ENCODE measurements around the gene CTDP1.
"Not testable (repeated sequence)": the region's sequence is repeated elsewhere in the genome, so short reads cannot be mapped to it uniquely, and the experiment has no call there.

The CTDP1 gene

DNA sequence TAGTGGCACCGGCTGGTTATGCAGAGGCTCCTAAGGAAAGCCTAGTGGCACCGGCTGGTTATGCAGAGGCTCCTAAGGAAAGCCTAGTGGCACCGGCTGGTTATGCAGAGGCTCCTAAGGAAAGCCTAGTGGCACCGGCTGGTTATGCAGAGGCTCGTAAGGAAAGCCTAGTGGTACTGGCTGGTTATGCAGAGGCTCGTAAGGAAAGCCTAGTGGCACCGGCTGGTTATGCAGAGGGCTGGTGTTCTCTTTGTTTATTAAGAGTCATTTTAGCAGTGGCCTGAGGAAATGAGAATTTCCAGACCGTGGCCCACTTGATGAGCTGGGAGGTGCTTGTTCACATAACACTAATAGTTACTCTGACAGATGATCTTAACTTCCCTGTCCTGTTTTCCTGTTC, 73.3 kb downstream of the CTDP1 start:
- DNase-seq; H3K4me3 ChIP-seq (ENCODE audit: low read length); H3K4me2 ChIP-seq (ENCODE audit: low read depth, low read length); H3K36me3 ChIP-seq (replicated peaks; ENCODE audit: insufficient read depth, low read length); H3K4me1 ChIP-seq (ENCODE audit: low read length); H4K20me1 ChIP-seq (ENCODE audit: insufficient read depth, low read length); H3K79me2 ChIP-seq (ENCODE audit: low read length); H3K9me2 ChIP-seq (replicated peaks; ENCODE audit: insufficient read depth, low read length); H3K27ac ChIP-seq (ENCODE audit: low read length); H3K27me3 ChIP-seq (replicated peaks; ENCODE audit: insufficient read depth, low read length); H2AFZ ChIP-seq (ENCODE audit: low read length); H3F3A ChIP-seq (ENCODE audit: insufficient read depth, low read length); H3K9ac ChIP-seq (ENCODE audit: low read length); H3K9me3 ChIP-seq (replicated peaks; ENCODE audit: insufficient read depth, low read length): not testable (repeated sequence)

- Histone ChIP-seq H3K79me2 (ENCODE audit: low read length) (no peaks in the 10 kb centered on the region), H3K27ac (ENCODE audit: low read length) (no peak overlapping the region), H3K4me2 (ENCODE audit: low read depth, low read length) (no peak overlapping the region), H3F3A (ENCODE audit: insufficient read depth, low read length) (no peaks in the 10 kb centered on the region), H3K4me3 (ENCODE audit: low read length) (no peak overlapping the region), H3K9me2 (replicated peaks; ENCODE audit: insufficient read depth, low read length) (no peaks in the 10 kb centered on the region), H4K20me1 (ENCODE audit: insufficient read depth, low read length) (no peaks in the 10 kb centered on the region), H3K4me1 (ENCODE audit: low read length) (no peaks in the 10 kb centered on the region), H3K9ac (ENCODE audit: low read length) (no peak overlapping the region), H2AFZ (ENCODE audit: low read length) (no peak overlapping the region), H3K9me3 (replicated peaks; ENCODE audit: insufficient read depth, low read length) (no peaks in the 10 kb centered on the region), H3K36me3 (replicated peaks; ENCODE audit: insufficient read depth, low read length) (peaks cover 7% of the 10 kb centered on the region), H3K27me3 (replicated peaks; ENCODE audit: insufficient read depth, low read length) (no peaks in the 10 kb centered on the region)
- TF ChIP-seq, protein P1, sequence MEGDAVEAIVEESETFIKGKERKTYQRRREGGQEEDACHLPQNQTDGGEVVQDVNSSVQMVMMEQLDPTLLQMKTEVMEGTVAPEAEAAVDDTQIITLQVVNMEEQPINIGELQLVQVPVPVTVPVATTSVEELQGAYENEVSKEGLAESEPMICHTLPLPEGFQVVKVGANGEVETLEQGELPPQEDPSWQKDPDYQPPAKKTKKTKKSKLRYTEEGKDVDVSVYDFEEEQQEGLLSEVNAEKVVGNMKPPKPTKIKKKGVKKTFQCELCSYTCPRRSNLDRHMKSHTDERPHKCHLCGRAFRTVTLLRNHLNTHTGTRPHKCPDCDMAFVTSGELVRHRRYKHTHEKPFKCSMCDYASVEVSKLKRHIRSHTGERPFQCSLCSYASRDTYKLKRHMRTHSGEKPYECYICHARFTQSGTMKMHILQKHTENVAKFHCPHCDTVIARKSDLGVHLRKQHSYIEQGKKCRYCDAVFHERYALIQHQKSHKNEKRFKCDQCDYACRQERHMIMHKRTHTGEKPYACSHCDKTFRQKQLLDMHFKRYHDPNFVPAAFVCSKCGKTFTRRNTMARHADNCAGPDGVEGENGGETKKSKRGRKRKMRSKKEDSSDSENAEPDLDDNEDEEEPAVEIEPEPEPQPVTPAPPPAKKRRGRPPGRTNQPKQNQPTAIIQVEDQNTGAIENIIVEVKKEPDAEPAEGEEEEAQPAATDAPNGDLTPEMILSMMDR (IDR thresholded peaks at IDR 0.05; ENCODE audit: low read length): no peak
- TF ChIP-seq EZH2phosphoT487 (IDR thresholded peaks at IDR 0.05; ENCODE audit: low read length) (no peak), EZH2 (optimal IDR thresholded peaks at IDR 0.05; ENCODE audit: low read depth, low read length) (no peak)
- no peak for DNase-seq
Observed at GRCh38 chr18:79753391-79753851, 73.8 kb downstream of the CTDP1 start.

DNA sequence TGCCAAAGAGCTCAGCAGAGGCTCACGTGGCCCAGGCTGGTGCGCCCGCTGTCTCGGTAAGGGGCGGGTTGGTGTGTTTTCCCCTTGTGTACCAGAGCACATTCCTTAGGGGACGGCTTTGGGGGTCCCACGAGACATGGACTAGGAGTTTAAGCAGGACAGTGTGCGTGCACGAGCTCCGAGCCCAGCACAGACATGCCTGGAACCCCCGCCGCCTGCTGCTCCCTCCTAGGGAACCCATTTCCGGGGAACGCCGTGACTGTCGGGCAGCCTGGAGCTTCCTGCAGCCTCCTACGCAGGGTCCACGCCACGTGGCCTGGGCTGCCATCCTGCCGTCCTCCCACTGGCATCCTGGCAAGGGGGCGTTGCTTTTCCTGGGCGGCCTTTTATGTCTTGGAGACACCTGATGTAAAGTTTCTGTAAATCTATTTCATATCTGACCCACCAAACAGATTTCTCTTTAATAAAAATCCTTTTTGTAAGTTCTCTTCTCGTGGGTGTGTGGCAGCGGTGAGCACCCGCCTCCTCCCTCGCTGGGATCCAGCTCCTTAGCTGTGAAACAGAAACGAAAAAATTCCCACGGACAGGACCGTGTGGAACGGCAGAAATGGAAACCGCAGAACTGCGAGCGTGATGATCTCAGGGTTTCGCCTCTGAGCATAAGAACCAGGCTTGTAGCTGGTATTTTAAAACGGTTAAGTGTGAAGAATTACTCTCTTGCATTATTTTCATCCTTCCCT, 74.6 kb downstream of the CTDP1 start:
- Histone ChIP-seq H4K20me1 (ENCODE audit: insufficient read depth, low read length) (no peaks in the 10 kb centered on the region), H2AFZ (ENCODE audit: low read length) (no peak overlapping the region), H3K9ac (ENCODE audit: low read length) (no peak overlapping the region), H3K27ac (ENCODE audit: low read length) (no peak overlapping the region), H3K79me2 (ENCODE audit: low read length) (no peaks in the 10 kb centered on the region), H3F3A (ENCODE audit: insufficient read depth, low read length) (no peaks in the 10 kb centered on the region), H3K9me2 (replicated peaks; ENCODE audit: insufficient read depth, low read length) (no peaks in the 10 kb centered on the region), H3K4me1 (ENCODE audit: low read length) (no peaks in the 10 kb centered on the region), H3K36me3 (replicated peaks; ENCODE audit: insufficient read depth, low read length) (peaks cover 7% of the 10 kb centered on the region), H3K9me3 (replicated peaks; ENCODE audit: insufficient read depth, low read length) (no peaks in the 10 kb centered on the region), H3K4me3 (ENCODE audit: low read length) (no peak overlapping the region), H3K27me3 (replicated peaks; ENCODE audit: insufficient read depth, low read length) (no peaks in the 10 kb centered on the region), H3K4me2 (ENCODE audit: low read depth, low read length) (no peak overlapping the region)
- TF ChIP-seq, protein P1 (IDR thresholded peaks at IDR 0.05; ENCODE audit: low read length): no peak
- no peak for TF ChIP-seq EZH2phosphoT487 (IDR thresholded peaks at IDR 0.05; ENCODE audit: low read length)
- TF ChIP-seq EZH2 (optimal IDR thresholded peaks at IDR 0.05; ENCODE audit: low read depth, low read length): no peak
- DNase-seq: no peak

GRCh38 chr18:79754831-79755351, 75.3 kb downstream of the CTDP1 start:
- no peaks in the 10 kb centered on the region for H3K4me1 ChIP-seq (ENCODE audit: low read length)
- H3K9me3 ChIP-seq (replicated peaks; ENCODE audit: insufficient read depth, low read length): no peaks in the 10 kb centered on the region
- no peak overlapping the region for H3K9ac ChIP-seq (ENCODE audit: low read length)
- no peaks in the 10 kb centered on the region for H3K9me2 ChIP-seq (replicated peaks; ENCODE audit: insufficient read depth, low read length)
- no peak overlapping the region for H3K4me2 ChIP-seq (ENCODE audit: low read depth, low read length)
- no peaks in the 10 kb centered on the region for H4K20me1 ChIP-seq (ENCODE audit: insufficient read depth, low read length)
- no peak for DNase-seq
- TF ChIP-seq, protein P1 (IDR thresholded peaks at IDR 0.05; ENCODE audit: low read length): no peak
- no peak for TF ChIP-seq EZH2 (optimal IDR thresholded peaks at IDR 0.05; ENCODE audit: low read depth, low read length)
- TF ChIP-seq EZH2phosphoT487 (IDR thresholded peaks at IDR 0.05; ENCODE audit: low read length): no peak
- H3K4me3 ChIP-seq (ENCODE audit: low read length): no peak overlapping the region
- H3K27ac ChIP-seq (ENCODE audit: low read length): no peak overlapping the region
- H3F3A ChIP-seq (ENCODE audit: insufficient read depth, low read length): no peaks in the 10 kb centered on the region
- no peak overlapping the region for H2AFZ ChIP-seq (ENCODE audit: low read length)
- H3K36me3 ChIP-seq (replicated peaks; ENCODE audit: insufficient read depth, low read length): peaks cover 7% of the 10 kb centered on the region
- H3K27me3 ChIP-seq (replicated peaks; ENCODE audit: insufficient read depth, low read length): no peaks in the 10 kb centered on the region
- H3K79me2 ChIP-seq (ENCODE audit: low read length): no peaks in the 10 kb centered on the region

All from MM.1S (cell line).